Smooth muscle cell (in vitro differentiated cells): ENCODE data around the gene VCAN. TPM values are rescaled to one million over a fixed set of nuclear protein-coding genes. Genes with fewer than 3 reads are reported as not detected.

Experiments
- DNase-seq: peaks from one replicate; lab custom pipeline; 2025; ENCODE audit not compliant: unreplicated experiment; lab: John Stamatoyannopoulos, UW
- H2AFZ ChIP-seq: fragments of 200-600 bp; sonication (generic); 2 replicates; pipeline ENCODE4 v1.6.0; 2016; ENCODE audit warnings: antibody characterized with exemption, low read depth, mild to moderate bottlenecking
- H3F3A ChIP-seq: fragments of 200-600 bp; sonication (generic); 2 replicates; pipeline ENCODE4 v1.6.0; 2017; ENCODE audit warnings: antibody characterized with exemption, low read depth
- H3K27ac ChIP-seq: fragments of 200-600 bp; sonication (generic); 2 replicates; pipeline ENCODE4 v1.5.1; 2016; ENCODE audit warnings: low read depth, mild to moderate bottlenecking
- H3K27me3 ChIP-seq: fragments of 200-600 bp; sonication (generic); 2 replicates; pipeline ENCODE4 v1.6.1; 2016; ENCODE audit warnings: low read depth, mild to moderate bottlenecking
- H3K36me3 ChIP-seq: fragments of 200-600 bp; sonication (generic); 2 replicates; pipeline ENCODE4 v1.5.1; 2016; ENCODE audit warnings: low read depth
- H3K4me1 ChIP-seq: fragments of 200-600 bp; sonication (generic); 2 replicates; pipeline ENCODE4 v1.5.1; 2016; ENCODE audit warnings: low read depth
- H3K4me2 ChIP-seq: fragments of 200-600 bp; sonication (generic); 2 replicates; pipeline ENCODE4 v1.6.0; 2016; ENCODE audit warnings: mild to moderate bottlenecking
- H3K4me3 ChIP-seq: fragments of 200-600 bp; sonication (generic); 2 replicates; pipeline ENCODE4 v1.5.1; 2016; ENCODE audit warnings: mild to moderate bottlenecking
- H3K79me2 ChIP-seq: fragments of 200-600 bp; sonication (generic); 2 replicates; pipeline ENCODE4 v1.6.0; 2016; ENCODE audit warnings: low read depth, mild to moderate bottlenecking
- H3K9ac ChIP-seq: fragments of 200-600 bp; sonication (generic); 2 replicates; pipeline ENCODE4 v1.6.0; 2016; ENCODE audit warnings: low read depth
- H3K9me3 ChIP-seq: fragments of 200-600 bp; sonication (generic); replicated peaks from 2 replicates; pipeline ENCODE4 v1.5.1; 2016; ENCODE audit warnings: low read depth
- H4K20me1 ChIP-seq: fragments of 200-600 bp; sonication (generic); 2 replicates; pipeline ENCODE4 v1.6.0; 2016; ENCODE audit warnings: low read depth
- WGBS: methylation state at CpG from one replicate; pipeline ENCODE4 v1.1.7; 2016; ENCODE audit warnings: low lambda C conversion rate; 5-methylcytosine and 5-hydroxymethylcytosine counted together
- polyA plus RNA-seq: library from polyadenylated mRNA; unstranded; fragments of >200 nt; fragmentation: Nextera tagmentation; extraction: Ambion mirVana; gene quantifications from 2 replicates; pipeline ENCODE4 v1.2.1, GENCODE V29; 2016
- total RNA-seq: library from RNA; depleted of rRNA; stranded (reverse); fragments of >200 nt; gene quantifications from 2 replicates; pipeline ENCODE4 v1.2.3, GENCODE V29; 2014
- TF ChIP-seq, protein P1 (sequence below): fragments of 200-600 bp; sonication (generic); IDR thresholded peaks from 2 replicates; pipeline ENCODE4 v1.5.1; 2017; ENCODE audit warnings: borderline replicate concordance, mild to moderate bottlenecking, antibody characterized with exemption; ENCODE audit not compliant: insufficient read depth, poor library complexity, severe bottlenecking

Gene VCAN
- total and polyA plus RNA-seq, 2 experiments from 2014 or later = 702 to 2,724 TPM

DNA sequence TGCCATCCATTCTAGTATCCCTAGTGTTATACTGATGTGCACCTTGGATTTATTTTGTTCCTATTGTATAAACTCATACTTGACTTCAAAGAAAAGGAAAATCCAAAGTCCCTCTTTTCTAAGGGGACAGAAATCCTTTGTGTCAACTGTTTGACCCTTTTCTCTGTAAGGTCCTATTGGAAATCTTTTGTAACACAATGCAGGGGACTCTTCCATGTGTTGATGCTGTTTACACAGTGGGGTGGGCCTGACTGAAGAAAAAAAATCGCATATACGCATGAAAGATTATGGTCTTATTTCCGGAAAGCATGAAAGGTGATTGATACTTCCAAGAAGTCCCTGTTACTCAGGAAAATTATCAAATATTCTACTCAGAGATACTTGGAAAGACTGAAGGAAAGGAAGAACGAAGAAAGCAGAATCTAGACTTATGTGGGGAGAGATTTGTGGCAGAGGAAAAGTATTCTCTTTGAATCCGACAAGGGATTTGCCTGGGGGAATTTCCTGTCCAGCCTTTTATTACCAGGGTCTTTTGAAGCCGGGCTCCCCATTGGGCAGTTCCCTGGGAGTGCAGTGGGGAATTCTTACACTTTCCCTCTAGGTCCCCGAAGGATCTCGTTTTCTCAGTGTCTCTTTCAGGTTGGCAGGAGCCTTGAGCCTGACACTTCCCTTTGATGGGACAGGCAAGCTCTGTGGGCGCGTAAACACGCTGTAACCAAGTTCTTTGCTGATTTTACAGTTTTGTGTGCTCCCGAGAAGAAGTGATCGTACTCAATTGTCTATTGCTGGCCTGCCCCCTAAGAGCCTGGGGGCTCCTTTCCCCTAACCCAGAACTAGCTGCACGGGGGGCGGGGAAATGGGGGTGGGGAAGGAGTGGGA is 779 bp upstream of the VCAN start:
- DNase-seq = no peak
- H3K4me1 ChIP-seq = peaks cover 45% of the 10 kb centered on the region
- peak overlapping the region; percentile 99 for H3K4me2 ChIP-seq
- H3F3A ChIP-seq = peaks cover 27% of the 10 kb centered on the region
- WGBS = 3% methylated on average over 15 of the region's 15 CpGs
- peaks cover 41% of the 10 kb centered on the region for H4K20me1 ChIP-seq
- peaks cover 70% of the 10 kb centered on the region for H3K79me2 ChIP-seq
- H3K27ac ChIP-seq = peak overlapping the region; percentile 91
- H3K9ac ChIP-seq = peak overlapping the region; percentile 90
- H3K4me3 ChIP-seq = peak overlapping the region; percentile 75
- no peaks in the 10 kb centered on the region for H3K27me3 ChIP-seq
- TF ChIP-seq, protein P1, sequence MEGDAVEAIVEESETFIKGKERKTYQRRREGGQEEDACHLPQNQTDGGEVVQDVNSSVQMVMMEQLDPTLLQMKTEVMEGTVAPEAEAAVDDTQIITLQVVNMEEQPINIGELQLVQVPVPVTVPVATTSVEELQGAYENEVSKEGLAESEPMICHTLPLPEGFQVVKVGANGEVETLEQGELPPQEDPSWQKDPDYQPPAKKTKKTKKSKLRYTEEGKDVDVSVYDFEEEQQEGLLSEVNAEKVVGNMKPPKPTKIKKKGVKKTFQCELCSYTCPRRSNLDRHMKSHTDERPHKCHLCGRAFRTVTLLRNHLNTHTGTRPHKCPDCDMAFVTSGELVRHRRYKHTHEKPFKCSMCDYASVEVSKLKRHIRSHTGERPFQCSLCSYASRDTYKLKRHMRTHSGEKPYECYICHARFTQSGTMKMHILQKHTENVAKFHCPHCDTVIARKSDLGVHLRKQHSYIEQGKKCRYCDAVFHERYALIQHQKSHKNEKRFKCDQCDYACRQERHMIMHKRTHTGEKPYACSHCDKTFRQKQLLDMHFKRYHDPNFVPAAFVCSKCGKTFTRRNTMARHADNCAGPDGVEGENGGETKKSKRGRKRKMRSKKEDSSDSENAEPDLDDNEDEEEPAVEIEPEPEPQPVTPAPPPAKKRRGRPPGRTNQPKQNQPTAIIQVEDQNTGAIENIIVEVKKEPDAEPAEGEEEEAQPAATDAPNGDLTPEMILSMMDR = no peak
- H3K9me3 ChIP-seq = no peaks in the 10 kb centered on the region
- H3K36me3 ChIP-seq = no peaks in the 10 kb centered on the region
- peak overlapping the region; percentile 48 for H2AFZ ChIP-seq

DNA sequence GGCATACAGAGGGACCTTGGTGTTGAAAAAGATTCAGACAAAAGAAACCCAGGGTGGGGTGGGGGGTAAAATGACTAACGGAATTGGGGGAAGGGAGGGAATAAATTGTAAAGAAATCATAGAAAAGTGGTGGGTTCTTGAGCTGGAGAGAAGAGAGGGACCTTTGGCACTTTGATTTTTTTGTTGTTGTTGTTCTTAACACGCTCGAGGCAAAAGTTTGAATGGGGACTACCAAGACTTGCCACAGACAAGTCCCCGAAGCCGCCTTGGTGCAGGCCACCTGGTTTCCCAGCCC is 616 bp downstream of the VCAN start:
- WGBS = 0% methylated on average over 5 of the region's 5 CpGs
- DNase-seq = no peak
- TF ChIP-seq, protein P1 = no peak
- H4K20me1 ChIP-seq = peaks cover 55% of the 10 kb centered on the region
- H3K4me1 ChIP-seq = peaks cover 56% of the 10 kb centered on the region
- H3K9ac ChIP-seq = peak overlapping the region; percentile 90
- no peaks in the 10 kb centered on the region for H3K27me3 ChIP-seq
- no peak overlapping the region for H2AFZ ChIP-seq
- peaks cover 29% of the 10 kb centered on the region for H3F3A ChIP-seq
- H3K36me3 ChIP-seq = no peaks in the 10 kb centered on the region
- H3K9me3 ChIP-seq = no peaks in the 10 kb centered on the region
- H3K79me2 ChIP-seq = peaks cover 84% of the 10 kb centered on the region
- H3K27ac ChIP-seq = peak overlapping the region; percentile 91
- H3K4me3 ChIP-seq = peak overlapping the region; percentile 75
- peak overlapping the region; percentile 99 for H3K4me2 ChIP-seq

DNA sequence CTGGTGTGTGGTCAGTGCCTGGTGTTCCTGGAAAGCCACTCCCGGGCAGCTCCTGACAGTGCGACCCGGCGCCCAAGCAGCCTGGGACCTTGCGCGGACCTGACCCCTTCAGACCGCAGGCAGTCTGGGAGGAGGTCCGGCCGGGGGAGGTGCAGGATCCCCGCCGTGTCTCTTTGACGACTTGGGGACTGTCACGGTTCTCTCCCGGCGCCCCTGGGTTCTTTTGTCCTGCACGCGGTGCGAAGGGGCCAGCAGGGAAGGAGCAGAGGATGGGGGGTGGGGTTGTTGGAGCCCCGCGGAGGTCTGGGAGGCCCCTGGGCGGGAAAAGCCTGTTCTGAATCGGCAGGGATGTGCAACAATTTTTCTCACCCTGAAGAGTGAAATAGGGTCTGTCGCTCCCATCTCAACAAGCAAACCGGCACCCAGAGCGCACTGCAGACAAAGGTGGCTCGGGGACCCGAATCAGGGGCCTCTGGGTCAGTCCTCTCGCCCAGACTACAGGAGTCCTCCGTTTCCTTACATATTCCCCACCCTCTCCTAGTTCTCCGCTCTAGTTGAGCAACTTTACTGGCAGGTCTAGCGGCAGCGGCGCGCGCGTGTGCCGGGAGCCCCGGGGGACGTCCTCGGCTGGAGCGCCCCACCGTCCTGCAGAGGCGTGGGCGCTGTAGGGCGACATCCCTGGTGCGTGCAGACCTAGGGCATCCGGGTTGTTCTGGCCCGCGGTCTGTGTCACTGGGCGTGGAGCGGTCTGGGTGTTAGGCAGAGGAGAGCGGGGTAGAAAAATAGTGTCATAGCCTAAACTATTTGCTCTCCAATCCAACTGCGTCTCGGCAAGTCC is 1.2 kb downstream of the VCAN start:
- peaks cover 61% of the 10 kb centered on the region for H4K20me1 ChIP-seq
- no peak overlapping the region for H2AFZ ChIP-seq
- no peaks in the 10 kb centered on the region for H3K9me3 ChIP-seq
- H3K79me2 ChIP-seq = peaks cover 89% of the 10 kb centered on the region
- H3K27me3 ChIP-seq = no peaks in the 10 kb centered on the region
- TF ChIP-seq, protein P1 = no peak
- peaks cover 29% of the 10 kb centered on the region for H3F3A ChIP-seq
- no peak for DNase-seq
- peaks cover 56% of the 10 kb centered on the region for H3K4me1 ChIP-seq
- H3K27ac ChIP-seq = peak overlapping the region; percentile 91
- H3K4me2 ChIP-seq = peak overlapping the region; percentile 99
- WGBS = 1% methylated on average over 54 of the region's 54 CpGs
- no peaks in the 10 kb centered on the region for H3K36me3 ChIP-seq
- H3K9ac ChIP-seq = peak overlapping the region; percentile 90
- H3K4me3 ChIP-seq = peak overlapping the region; percentile 75
